ENCODE data around the gene CFAP57.

- TF ChIP-seq POLR2A (IDR thresholded peaks at IDR 0.05) (no peak), CTCF (IDR thresholded peaks at IDR 0.05) (no peak)
Measured at GRCh38 chr1:43302201-43302600, 130.1 kb downstream of the CFAP57 start.

All from prostate gland (tissue), 2 donors.